Measurements from ENCODE around the gene RLN2. TPM values are rescaled to one million over a fixed set of nuclear protein-coding genes. Genes with fewer than 3 reads are reported as not detected.
"Not testable (repeated sequence)": the region's sequence is repeated elsewhere in the genome, so short reads cannot be mapped to it uniquely, and the experiment has no call there.

RLN2 gene
- total and polyA plus RNA-seq, 2 donors (not counting 1 experiment from before 2014, with no cell fraction given): 0.94 to 3.5 TPM

GRCh38 chr9:5326893-5327548, 22.5 kb upstream of the RLN2 start:
- ChIA-PET CTCF (interaction anchor here (1.5 kb wide), 1 partner anchor 263 kb away, joined by 3 read pairs; no protein-coding TSS in a partner anchor), POLR2A (no interaction called here)
- no peak overlapping the region for H3K4me2 ChIP-seq (replicated peaks; ENCODE audit: low read depth, low read length, poor library complexity, severe bottlenecking)
- no peak overlapping the region for H2AFZ ChIP-seq (ENCODE audit: insufficient read depth, low read depth, low read length, poor library complexity, severe bottlenecking)
- H3K9me3 Mint-ChIP-seq (ENCODE audit: insufficient read depth): no peaks in the 10 kb centered on the region
- intact Hi-C loops (cut with micrococcal nuclease): no loop called here
- no peak overlapping the region for H3K9ac ChIP-seq (ENCODE audit: low read length)
- DNase-seq (no peak), ATAC-seq (ENCODE audit: low read depth) (no peak)
- no peaks in the 10 kb centered on the region for H3K4me1 Mint-ChIP-seq
- H4K20me1 ChIP-seq (ENCODE audit: control insufficient read depth, insufficient read depth, low read length, poor library complexity, severe bottlenecking): no peaks in the 10 kb centered on the region
- no peak overlapping the region for H3K4me3 Mint-ChIP-seq
- TF ChIP-seq CTCF (IDR thresholded peaks at IDR 0.05) (no peak), EZH2 (IDR thresholded peaks at IDR 0.05; ENCODE audit: borderline replicate concordance, insufficient read depth, low read depth, low read length, poor library complexity, severe bottlenecking) (no peak)
- H3K27me3 Mint-ChIP-seq: no peaks in the 10 kb centered on the region
- peaks cover 4% of the 10 kb centered on the region for H3K79me2 ChIP-seq (ENCODE audit: control insufficient read depth, insufficient read depth, low read length)
- no peaks in the 10 kb centered on the region for H3K9me3 ChIP-seq (ENCODE audit: control extremely low read depth in 1 of 3, control insufficient read depth in 2 of 3, insufficient read depth in 1 of 3, low read length in 2 of 3)
- no peak overlapping the region for H3K27ac Mint-ChIP-seq
- no peak overlapping the region for H3K27ac ChIP-seq (ENCODE audit: low read length in 2 of 2)
- no peaks in the 10 kb centered on the region for H3K4me1 ChIP-seq (ENCODE audit: control insufficient read depth in 2 of 2, insufficient read depth in 2 of 2, low read length in 2 of 2)
- WGBS (ENCODE audit: insufficient coverage): 97% methylated on average over 8 of the region's 10 CpGs
- no peak overlapping the region for H3K4me3 ChIP-seq (ENCODE audit: control extremely low read depth in 1 of 5, extremely low read depth in 1 of 5, insufficient read depth in 1 of 5, low read depth in 2 of 5, low read length in 4 of 5)
- no peaks in the 10 kb centered on the region for H3K27me3 ChIP-seq (replicated peaks in 1 of 4; ENCODE audit: control extremely low read depth in 1 of 4, control insufficient read depth in 3 of 4, insufficient read depth in 4 of 4, low read length in 3 of 4)
- no peaks in the 10 kb centered on the region for H3K36me3 ChIP-seq (replicated peaks in 1 of 2; ENCODE audit: control extremely low read depth in 1 of 2, control insufficient read depth in 1 of 2, extremely low read depth in 1 of 2, insufficient read depth in 2 of 2, low read length in 1 of 2)

- Mint-ChIP-seq H3K9me3 (ENCODE audit: insufficient read depth) (no peaks in the 10 kb centered on the region), H3K27ac (no peak overlapping the region), H3K4me1 (no peaks in the 10 kb centered on the region), H3K4me3 (no peak overlapping the region), H3K27me3 (no peaks in the 10 kb centered on the region)
- ChIA-PET POLR2A (no interaction called here), CTCF (interaction anchor here (1.5 kb wide), 1 partner anchor 263 kb away, joined by 3 read pairs; no protein-coding TSS in a partner anchor)
- ATAC-seq (ENCODE audit: low read depth) (no peak), DNase-seq (no peak)
- Histone ChIP-seq H3K79me2 (ENCODE audit: control insufficient read depth, insufficient read depth, low read length) (peaks cover 4% of the 10 kb centered on the region), H3K4me2 (replicated peaks; ENCODE audit: low read depth, low read length, poor library complexity, severe bottlenecking) (no peak overlapping the region), H3K9ac (ENCODE audit: low read length) (no peak overlapping the region), H3K27ac (ENCODE audit: low read length in 2 of 2) (no peak overlapping the region), H3K4me3 (ENCODE audit: control extremely low read depth in 1 of 5, extremely low read depth in 1 of 5, insufficient read depth in 1 of 5, low read depth in 2 of 5, low read length in 4 of 5) (no peak overlapping the region), H4K20me1 (ENCODE audit: control insufficient read depth, insufficient read depth, low read length, poor library complexity, severe bottlenecking) (no peaks in the 10 kb centered on the region), H3K4me1 (ENCODE audit: control insufficient read depth in 2 of 2, insufficient read depth in 2 of 2, low read length in 2 of 2) (no peaks in the 10 kb centered on the region), H3K36me3 (replicated peaks in 1 of 2; ENCODE audit: control extremely low read depth in 1 of 2, control insufficient read depth in 1 of 2, extremely low read depth in 1 of 2, insufficient read depth in 2 of 2, low read length in 1 of 2) (no peaks in the 10 kb centered on the region), H2AFZ (ENCODE audit: insufficient read depth, low read depth, low read length, poor library complexity, severe bottlenecking) (no peak overlapping the region), H3K27me3 (replicated peaks in 1 of 4; ENCODE audit: control extremely low read depth in 1 of 4, control insufficient read depth in 3 of 4, insufficient read depth in 4 of 4, low read length in 3 of 4) (no peaks in the 10 kb centered on the region), H3K9me3 (ENCODE audit: control extremely low read depth in 1 of 3, control insufficient read depth in 2 of 3, insufficient read depth in 1 of 3, low read length in 2 of 3) (no peaks in the 10 kb centered on the region)
- TF ChIP-seq EZH2 (IDR thresholded peaks at IDR 0.05; ENCODE audit: borderline replicate concordance, insufficient read depth, low read depth, low read length, poor library complexity, severe bottlenecking) (no peak), CTCF (IDR thresholded peaks at IDR 0.05) (no peak)
- intact Hi-C loops (cut with micrococcal nuclease): no loop called here
These were observed 21.7 kb upstream of the RLN2 start for GRCh38 chr9:5326187-5326586.

- not testable (repeated sequence) for H3K27ac ChIP-seq (ENCODE audit: low read length in 2 of 2)
These were observed 17.1 kb upstream of the RLN2 start for GRCh38 chr9:5321601-5322000.

More at GRCh38 chr9:5321601-5322000, 17.1 kb upstream of the RLN2 start:
- H3K9ac ChIP-seq (ENCODE audit: low read length); H3K27me3 ChIP-seq (replicated peaks in 1 of 4; ENCODE audit: control extremely low read depth in 1 of 4, control insufficient read depth in 3 of 4, insufficient read depth in 4 of 4, low read length in 3 of 4); H3K9me3 ChIP-seq (ENCODE audit: control extremely low read depth in 1 of 3, control insufficient read depth in 2 of 3, insufficient read depth in 1 of 3, low read length in 2 of 3); DNase-seq; H4K20me1 ChIP-seq (ENCODE audit: control insufficient read depth, insufficient read depth, low read length, poor library complexity, severe bottlenecking); H3K79me2 ChIP-seq (ENCODE audit: control insufficient read depth, insufficient read depth, low read length); intact Hi-C loops (cut with micrococcal nuclease); H3K4me1 ChIP-seq (ENCODE audit: control insufficient read depth in 2 of 2, insufficient read depth in 2 of 2, low read length in 2 of 2); H3K4me3 ChIP-seq (ENCODE audit: control extremely low read depth in 1 of 5, extremely low read depth in 1 of 5, insufficient read depth in 1 of 5, low read depth in 2 of 5, low read length in 4 of 5); H3K4me1 Mint-ChIP-seq; H3K9me3 Mint-ChIP-seq (ENCODE audit: insufficient read depth); H2AFZ ChIP-seq (ENCODE audit: insufficient read depth, low read depth, low read length, poor library complexity, severe bottlenecking); POLR2A ChIA-PET; H3K27me3 Mint-ChIP-seq; ATAC-seq (ENCODE audit: low read depth); H3K4me2 ChIP-seq (replicated peaks; ENCODE audit: low read depth, low read length, poor library complexity, severe bottlenecking); H3K27ac Mint-ChIP-seq; H3K36me3 ChIP-seq (replicated peaks in 1 of 2; ENCODE audit: control extremely low read depth in 1 of 2, control insufficient read depth in 1 of 2, extremely low read depth in 1 of 2, insufficient read depth in 2 of 2, low read length in 1 of 2); H3K4me3 Mint-ChIP-seq: not testable (repeated sequence)
- CTCF ChIA-PET: interaction anchor here (0.6 to 0.8 kb wide), 2 partner anchors 241 to 512 kb away, joined by 3 read pairs; partner anchors contain the start of gene ERMP1
- no CpG with 5 or more reads among the region's 1 CpG for WGBS (ENCODE audit: insufficient coverage)

Data from B cell (primary cell).